Ammon's horn (tissue), 1 donor: Measurements from ENCODE around the gene PEX16.

ENCODE experiments used
- DNase-seq: peaks from one replicate; pipeline ENCODE4 v3.0.0-alpha.2; 2016; ENCODE audit warnings: low spot score

PEX16 gene

GRCh38 chr11:45897556-45897955 is 20.1 kb downstream of the PEX16 start:
- DNase-seq, result no peak

DNA sequence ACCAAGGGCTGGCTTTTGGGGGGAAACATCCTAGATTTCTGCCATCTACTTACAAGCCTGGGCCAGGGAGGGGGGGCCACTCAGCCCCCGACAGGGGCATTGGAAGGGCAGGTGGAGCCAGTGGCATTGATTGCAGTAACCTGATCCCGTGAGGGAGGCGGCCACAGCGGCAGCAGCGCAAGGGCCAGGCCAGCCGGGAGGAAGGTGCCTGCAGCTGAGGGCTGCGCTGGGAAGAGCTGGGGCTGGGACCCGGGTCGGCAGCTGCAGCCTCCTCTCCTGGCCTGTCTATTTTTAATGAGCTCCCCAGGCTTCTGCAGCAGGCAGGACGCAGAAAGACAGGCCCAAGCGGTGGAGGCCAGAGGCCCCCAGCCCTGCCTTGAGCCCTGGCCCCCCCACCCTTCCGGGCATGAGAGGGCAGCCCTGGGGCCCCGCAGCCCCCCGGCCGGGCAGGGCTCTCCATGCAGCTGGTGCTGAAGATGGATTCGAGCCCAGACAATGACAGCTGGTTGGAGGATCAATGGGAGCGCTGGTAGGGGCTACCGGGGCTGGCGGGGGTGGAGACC is 21.2 kb downstream of the PEX16 start:
- DNase-seq, result peak; percentile 46

GRCh38 chr11:45895553-45896259 is 22.0 kb downstream of the PEX16 start:
- DNase-seq, result no peak

GRCh38 chr11:45894555-45895247 is 23.0 kb downstream of the PEX16 start:
- DNase-seq, result peak; percentile 66

DNA sequence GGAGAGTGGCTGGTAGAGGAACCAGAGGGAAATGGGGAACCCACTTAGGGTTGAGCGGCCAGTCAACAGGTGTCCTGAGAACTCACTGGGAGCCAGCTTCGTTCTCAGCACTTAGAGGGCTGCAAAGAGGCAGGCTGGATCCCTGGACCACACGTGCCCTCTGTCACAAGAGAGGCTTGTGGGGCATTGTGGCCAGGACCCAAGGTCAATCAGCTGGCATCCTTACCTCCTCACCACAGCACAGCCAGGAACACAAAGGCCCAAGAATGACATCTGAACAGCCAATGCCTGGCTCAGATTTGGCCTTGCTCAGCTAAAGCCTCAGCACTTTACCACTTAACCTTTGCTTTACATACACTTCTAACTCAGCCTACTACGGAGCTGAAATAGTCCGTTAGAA is 24.8 kb downstream of the PEX16 start:
- no peak for DNase-seq

DNA sequence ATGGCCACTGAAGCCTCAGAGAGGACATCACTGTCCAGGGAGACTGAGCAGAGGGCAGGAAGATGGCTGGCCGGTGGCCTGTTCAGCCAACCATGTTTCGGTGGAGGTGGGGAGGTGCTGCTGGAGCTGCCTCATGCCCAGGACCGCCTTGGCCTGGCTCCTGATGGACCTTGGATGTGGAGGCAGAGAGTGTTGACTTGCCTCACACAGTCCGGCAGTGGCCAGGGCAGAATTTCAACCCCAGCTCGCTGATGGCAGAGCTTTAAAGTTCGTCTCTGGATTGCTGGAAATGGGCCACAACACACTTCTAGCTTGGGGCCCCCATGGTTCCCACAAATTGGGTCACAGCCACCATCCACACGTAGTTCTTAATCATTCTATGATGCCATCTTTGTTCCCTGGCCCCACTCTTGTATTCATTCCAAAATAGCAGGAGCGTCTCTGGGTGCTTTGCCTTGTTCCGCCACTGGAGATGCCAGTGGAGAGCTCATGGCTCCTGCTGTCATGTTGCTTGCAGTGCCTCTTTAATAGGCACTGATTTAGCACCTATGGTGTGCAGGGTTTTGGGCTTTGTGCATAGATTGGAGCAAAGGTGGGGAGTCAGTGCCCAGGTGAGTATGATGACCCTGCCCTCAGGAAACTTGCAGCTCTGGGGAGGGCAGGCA is 26.7 kb downstream of the PEX16 start:
- no peak for DNase-seq

GRCh38 chr11:45889966-45890365 is 27.7 kb downstream of the PEX16 start:
- DNase-seq, result no peak

DNA sequence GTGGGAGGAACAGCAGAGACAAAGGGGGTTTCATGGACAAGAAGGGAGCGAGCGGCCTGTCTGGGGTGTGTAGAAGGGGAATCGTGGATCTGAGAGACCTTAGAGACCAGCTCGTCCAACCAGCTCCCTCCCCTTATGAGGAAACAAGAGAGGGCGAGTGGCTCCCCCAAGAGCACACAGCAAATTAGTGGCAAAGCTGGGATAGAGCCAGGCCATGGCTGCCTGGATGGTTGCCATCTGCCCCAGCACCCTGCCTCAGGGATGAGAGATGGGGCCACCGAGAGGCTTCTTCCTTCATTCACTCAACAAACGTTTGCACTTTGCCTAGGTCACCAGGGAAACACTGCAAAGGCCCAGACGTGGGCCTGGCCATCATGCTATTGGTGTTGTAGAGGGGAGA is 28.1 kb downstream of the PEX16 start:
- no peak for DNase-seq

DNA sequence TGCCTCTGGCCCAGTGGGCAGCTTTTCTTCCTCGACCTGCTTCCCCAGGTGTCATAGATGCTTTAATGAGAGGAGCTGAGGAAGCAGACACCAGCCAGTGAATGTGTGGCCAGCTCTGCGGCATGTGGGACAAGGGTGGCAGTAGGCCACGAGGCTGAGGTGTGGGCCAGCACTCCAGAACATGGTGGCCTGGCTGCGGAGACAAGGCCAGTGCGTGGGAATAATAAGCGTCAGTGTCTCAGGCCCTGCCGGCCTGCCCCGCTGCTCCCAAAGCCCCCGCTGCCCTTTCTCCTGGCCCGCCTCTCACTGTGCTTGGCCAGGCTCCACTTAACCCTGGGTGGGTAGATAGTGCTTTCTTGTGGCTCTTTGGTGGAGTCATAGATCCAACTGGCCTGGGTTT is 30.1 kb downstream of the PEX16 start:
- DNase-seq, result no peak

GRCh38 chr11:45886816-45887520 is 30.7 kb downstream of the PEX16 start:
- DNase-seq, result no peak

GRCh38 chr11:45885921-45886721 is 31.6 kb downstream of the PEX16 start:
- no peak for DNase-seq

- DNase-seq, result peak; percentile 56
These were observed 32.3 kb downstream of the PEX16 start, which contains the start of gene MAPK8IP1 for GRCh38 chr11:45885274-45885920. TSS of gene MAPK8IP1 (plus strand) at chr11:45885651. CDS start at chr11:45885821, 170 bp downstream.

DNA sequence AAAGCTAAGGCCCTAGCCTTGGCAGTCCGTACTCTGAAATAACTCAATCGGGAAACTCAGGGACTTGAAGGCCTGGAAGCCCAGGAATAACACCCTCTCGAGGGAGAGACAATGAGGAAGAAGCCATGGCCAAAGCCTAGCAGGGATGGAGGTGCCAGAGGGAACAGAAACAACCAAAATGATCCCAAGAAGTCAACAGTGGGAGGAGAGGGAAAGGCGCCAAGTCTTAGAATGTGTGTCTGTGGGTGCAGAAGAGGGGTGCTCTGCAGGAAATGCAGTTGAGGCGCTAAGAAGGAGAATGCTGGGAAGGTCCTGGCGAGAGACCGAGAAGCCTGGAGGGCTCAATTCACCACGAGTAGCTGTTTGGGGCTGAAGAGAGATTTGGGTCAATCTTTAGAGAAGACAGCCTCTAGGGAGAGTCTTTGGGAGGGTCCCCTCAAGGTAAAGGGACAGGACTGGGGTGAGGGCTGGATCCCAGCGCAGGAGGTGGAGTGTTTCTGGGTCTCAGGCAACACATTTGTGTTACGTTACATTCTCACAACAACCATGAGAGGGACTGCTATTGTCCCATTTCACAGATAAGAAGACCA is 33.0 kb downstream of the PEX16 start:
- DNase-seq, result no peak

DNA sequence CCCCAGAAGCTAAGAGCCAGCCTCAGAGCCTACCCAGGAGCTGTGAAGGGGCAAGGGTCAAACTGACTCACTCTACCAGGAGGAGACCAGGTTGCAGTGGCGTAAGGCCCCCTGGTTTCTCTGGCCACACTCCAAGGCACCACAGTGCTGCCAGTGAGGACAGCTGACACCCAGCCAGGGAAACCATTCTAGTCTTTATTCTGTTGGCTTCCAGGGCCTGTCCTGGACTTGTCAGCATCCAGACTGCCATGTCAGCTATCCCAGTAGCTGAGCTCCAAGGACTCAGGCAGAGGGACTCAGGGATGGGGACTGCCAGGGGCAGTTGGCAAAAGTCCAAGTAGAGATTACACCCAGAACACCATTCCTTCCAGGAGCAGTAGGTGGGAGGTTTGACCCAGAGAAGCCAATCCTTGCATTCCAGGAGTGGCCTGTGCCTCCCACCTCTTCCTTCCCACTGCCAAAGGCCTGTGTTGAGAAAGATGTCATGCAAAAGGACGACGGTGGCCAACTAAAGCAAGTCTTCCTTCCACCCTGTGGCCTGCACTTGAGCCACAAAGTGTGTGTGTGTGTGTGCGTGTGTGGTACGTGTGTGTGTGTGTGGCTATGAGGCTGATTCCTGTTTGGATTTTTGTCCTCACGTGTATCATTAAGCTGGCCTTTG is 35.8 kb downstream of the PEX16 start:
- DNase-seq, result no peak

GRCh38 chr11:45880772-45881570 is 36.7 kb downstream of the PEX16 start:
- no peak for DNase-seq

DNA sequence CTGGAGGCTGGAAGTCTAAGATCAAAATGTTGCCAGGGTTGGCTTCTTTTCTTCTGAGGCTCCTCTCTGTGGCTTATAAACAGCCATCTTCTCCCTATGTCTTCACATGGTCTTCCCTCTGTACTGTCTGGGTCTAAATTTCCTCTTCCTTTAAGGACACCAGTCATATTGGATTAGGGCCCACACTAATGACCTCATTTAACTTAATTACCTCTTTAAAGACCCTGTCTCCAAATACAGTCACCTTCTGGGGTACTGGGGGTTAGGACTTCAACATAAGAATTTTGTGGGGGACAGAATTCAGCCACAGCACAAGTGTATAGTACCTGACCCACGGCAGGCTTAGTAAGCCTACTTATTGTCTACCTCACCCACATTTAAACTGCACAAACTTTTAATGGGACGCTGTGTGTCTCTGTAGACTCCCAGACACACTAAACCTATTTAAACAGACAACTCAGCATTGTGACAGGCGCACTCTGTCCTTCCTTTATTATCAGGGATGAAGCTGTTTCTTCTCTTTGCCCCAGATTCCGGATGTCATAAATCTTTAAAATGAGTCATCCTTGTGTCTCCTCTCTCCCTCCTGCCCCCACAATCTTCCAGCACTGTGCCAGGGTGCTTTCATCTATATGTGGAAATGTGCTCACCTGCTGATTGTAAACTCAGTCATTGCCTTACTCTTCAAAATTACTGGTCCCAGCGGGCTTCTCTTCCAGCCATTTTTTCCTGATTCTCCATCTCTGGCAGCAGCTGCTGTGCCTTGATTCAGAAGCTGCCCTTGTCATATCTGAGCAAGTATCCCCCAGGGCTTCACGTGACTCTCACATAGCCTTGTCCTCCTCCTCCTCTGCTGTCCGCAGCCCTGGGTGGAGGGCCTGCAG is 37.6 kb downstream of the PEX16 start:
- DNase-seq, result no peak

DNA sequence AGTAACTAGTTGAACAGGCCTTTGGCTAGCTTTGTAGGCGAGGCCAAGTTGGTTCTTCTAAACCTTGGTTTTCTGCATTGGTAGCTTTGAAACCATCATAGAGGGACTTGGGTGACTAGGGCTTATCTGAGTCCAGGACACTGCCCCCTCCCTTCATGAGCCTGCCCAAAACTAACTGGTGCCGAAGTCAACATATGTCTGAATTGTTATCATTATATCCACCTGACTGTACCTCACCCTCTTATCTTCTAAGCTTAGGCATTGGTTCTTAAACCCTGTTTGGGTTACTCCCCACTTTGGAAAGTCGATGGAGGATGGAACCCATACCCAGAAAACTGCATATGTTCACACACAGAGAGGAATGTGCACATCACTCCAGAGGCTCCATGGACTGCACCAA is 39.8 kb downstream of the PEX16 start:
- DNase-seq, result no peak

- no peak for DNase-seq
These were observed 40.5 kb downstream of the PEX16 start for GRCh38 chr11:45877221-45877620.
